GM12878 (cell line): ENCODE data around the gene OGFRL1. TPM values are rescaled to one million over a fixed set of nuclear protein-coding genes. Genes with fewer than 3 reads are reported as not detected.

Source experiments
- ATAC-seq: fragments of 200-7000 bp; cut with Tn5 transposase; 3 replicates; pipeline ENCODE4 v1.9.1; 2020; ENCODE audit warnings: mild to moderate bottlenecking, moderate library complexity
- BruUV-seq: library from RNA; stranded (reverse); fragments of 400-500 nt; replicated peaks from 2 replicates; lab custom pipeline; 2021; lab: Mats Ljungman, UMichigan
- CTCF ChIA-PET: fragments of 300-600 bp; sonication (Branson Sonifier 250); formaldehyde crosslinking; extraction: SDS; loops from one replicate; lab custom pipeline; 2021; ENCODE audit warnings: inconsistent platforms; lab: Yijun Ruan, JAX
- POLR2A ChIA-PET: fragments of 350-600 bp; formaldehyde crosslinking; extraction: SDS; loops from one replicate; lab custom pipeline; 2021; ENCODE audit warnings: inconsistent platforms; lab: Charles Lee
- RAD21 ChIA-PET: fragments of 300-600 bp; sonication (Branson Sonifier 250); formaldehyde crosslinking; loops from one replicate; lab custom pipeline; 2023; ENCODE audit warnings: antibody characterized with exemption; ENCODE audit not compliant: unreplicated experiment; lab: Charles Lee
- SMC1A ChIA-PET: fragments of 300-600 bp; sonication (Branson Sonifier 250); formaldehyde crosslinking; loops from one replicate; lab custom pipeline; 2023; ENCODE audit not compliant: unreplicated experiment, uncharacterized antibody; lab: Charles Lee
- DNase-seq: peaks from one replicate; pipeline ENCODE4 v3.0.0-alpha.2; 2011; ENCODE audit warnings: low read depth, low spot score
- FAIRE-seq: peaks from 3 replicates; lab custom pipeline; 2011; peaks lifted over from hg19 to GRCh38; lab: Jason Lieb, UNC
- H2AFZ ChIP-seq: 2 replicates; pipeline ENCODE4 v1.6.0; 2011; ENCODE audit warnings: low read depth, low read length, control low read depth; ENCODE audit not compliant: control insufficient read depth
- H3K27ac ChIP-seq: 2 replicates; pipeline ENCODE4 v1.5.1; 2011; ENCODE audit warnings: control low read depth; ENCODE audit not compliant: control insufficient read depth, insufficient read depth
- H3K27me3 ChIP-seq, 2 experiments: replicated peaks in 1 of 2; 2 replicates each; pipeline versions ENCODE4 v1.6.0 to v1.6.1; 2011; ENCODE audit warnings: low read length in 1 of 2; ENCODE audit not compliant: control insufficient read depth in 2 of 2, insufficient read depth in 2 of 2
- H3K36me3 ChIP-seq, 2 experiments: 2 replicates each; pipeline ENCODE4 v1.5.1; 2011; ENCODE audit warnings: low read length in 1 of 2; ENCODE audit not compliant: control insufficient read depth in 2 of 2, insufficient read depth in 2 of 2
- H3K4me1 ChIP-seq: 2 replicates; pipeline ENCODE4 v1.6.1; 2011; ENCODE audit warnings: mild to moderate bottlenecking, low read length, moderate library complexity, mixed read lengths; ENCODE audit not compliant: control insufficient read depth, insufficient read depth
- H3K4me2 ChIP-seq: 2 replicates; pipeline ENCODE4 v1.6.0; 2011; ENCODE audit warnings: control low read depth; ENCODE audit not compliant: control insufficient read depth, insufficient read depth
- H3K4me3 ChIP-seq: fragments of 200-600 bp; sonication (generic); 2 replicates; pipeline ENCODE4 v1.5.1; 2016
- H3K79me2 ChIP-seq: 2 replicates; pipeline ENCODE4 v1.6.0; 2011; ENCODE audit warnings: low read length; ENCODE audit not compliant: control insufficient read depth, insufficient read depth
- H3K9ac ChIP-seq: 2 replicates; pipeline ENCODE4 v1.8.0; 2011; ENCODE audit warnings: low read length, control low read depth, mixed read lengths; ENCODE audit not compliant: control insufficient read depth, insufficient read depth
- H3K9me3 ChIP-seq: replicated peaks from 3 replicates; pipeline ENCODE4 v1.5.1; 2011; ENCODE audit warnings: mild to moderate bottlenecking, low read length; ENCODE audit not compliant: control insufficient read depth, insufficient read depth
- H4K20me1 ChIP-seq: 2 replicates; pipeline ENCODE4 v1.6.0; 2011; ENCODE audit not compliant: control insufficient read depth, insufficient read depth
- DPF2 ChIP-seq: fragments of 450-650 bp; IDR thresholded peaks from 2 replicates; pipeline ENCODE4 v1.6.1; 2017; ENCODE audit warnings: mild to moderate bottlenecking
- EED ChIP-seq: sonication (generic); IDR thresholded peaks from 2 replicates; pipeline ENCODE4 v1.6.1; 2016; ENCODE audit warnings: antibody characterized with exemption, low read depth
- NFYB ChIP-seq: IDR thresholded peaks from 2 replicates; pipeline ENCODE4 v1.6.1; 2011; ENCODE audit warnings: low read depth, mild to moderate bottlenecking, low read length, improper control_type of control experiment, moderate library complexity; ENCODE audit not compliant: insufficient read depth
- POLR2A ChIP-seq: IDR thresholded peaks from 2 replicates; pipeline ENCODE4 v1.6.1; 2011; ENCODE audit warnings: low read depth, mild to moderate bottlenecking, low read length
- RAD21 ChIP-seq: IDR thresholded peaks from 2 replicates; pipeline ENCODE4 v1.6.1; 2011; ENCODE audit warnings: mild to moderate bottlenecking, low read depth, low read length, moderate library complexity; ENCODE audit not compliant: insufficient read depth
- SMC3 ChIP-seq: IDR thresholded peaks from 2 replicates; pipeline ENCODE4 v1.6.1; 2011; ENCODE audit warnings: low read length, improper control_type of control experiment, borderline replicate concordance
- SP1 ChIP-seq: IDR thresholded peaks from one replicate; pipeline ENCODE4 v1.6.1; 2011; ENCODE audit warnings: low read depth, low read length
- SPI1 ChIP-seq: IDR thresholded peaks from 2 replicates; pipeline ENCODE4 v1.6.1; 2011; ENCODE audit warnings: low read depth, mild to moderate bottlenecking, low read length, moderate library complexity, borderline replicate concordance; ENCODE audit not compliant: insufficient read depth
- ZNF24 ChIP-seq: fragments of 450-650 bp; IDR thresholded peaks from 2 replicates; pipeline ENCODE4 v1.6.1; 2017; ENCODE audit warnings: antibody characterized with exemption, mild to moderate bottlenecking
- WGBS: methylation state at CpG from one replicate; pipeline ENCODE4 v1.1.6; 2016; ENCODE audit warnings: low lambda C conversion rate; ENCODE audit not compliant: insufficient replicate concordance, insufficient coverage; ENCODE audit errors: missing lambda C conversion rate; 5-methylcytosine and 5-hydroxymethylcytosine counted together
- in situ Hi-C: fragments of 300-500 bp; cut with MboI; formaldehyde crosslinking; loops from 9 replicates; pipeline ENCODE4 v1.14.3; 2018; ENCODE audit warnings: mixed read lengths
- intact Hi-C: fragments of 100-400 bp; cut with micrococcal nuclease; formaldehyde crosslinking; loops from one replicate; pipeline ENCODE4 v1.14.2; 2022; ENCODE audit not compliant: unreplicated experiment
- polyA plus RNA-seq, 11 experiments: library from polyadenylated mRNA; depleted of rRNA in 4 of 11; unstranded in 6 of 11; stranded (reverse) in 5 of 11; fragments of >200 nt; fragmentation: Nextera tagmentation in 4 of 11; fragmentation: Illumina TruSeq in 1 of 11; extraction: Ambion mirVana in 4 of 11; extraction: Trizol in 1 of 11; gene quantifications; 1 replicate in 1 of 11; 2 replicates in 10 of 11; pipeline versions ENCODE4 v1.2.1 to v1.2.3, GENCODE V29; 2011 to 2016; ENCODE audit warnings: inconsistent platforms in 2 of 11, missing spikeins in 2 of 11, low read depth in 1 of 11
- total RNA-seq, 4 experiments: library from RNA; depleted of rRNA in 3 of 4; stranded (reverse); fragments of >200 nt in 3 of 4; fragmentation: Illumina TruSeq in 1 of 4; extraction: Trizol in 1 of 4; gene quantifications; 2 replicates each; pipeline versions ENCODE4 v1.2.1 to v1.2.3, GENCODE V29; 2013 to 2021
- TF ChIP-seq, protein P1 (sequence below), 3 experiments: IDR thresholded peaks in 2 of 3; conservative IDR thresholded peaks in 1 of 3; 2 replicates each; pipeline ENCODE4 v1.5.1; 2011; ENCODE audit warnings: low read depth in 3 of 3, low read length in 3 of 3, mild to moderate bottlenecking in 3 of 3, control low read depth in 2 of 3, moderate library complexity in 2 of 3, inconsistent platforms in 1 of 3, mixed read lengths in 1 of 3; ENCODE audit not compliant: control insufficient read depth in 2 of 3, insufficient read depth in 1 of 3; ENCODE audit errors: extremely low read depth in 1 of 3
- TF ChIP-seq, protein P2 (sequence below): fragments of 450-650 bp; IDR thresholded peaks from 2 replicates; pipeline ENCODE4 v1.6.1; 2017; ENCODE audit warnings: mild to moderate bottlenecking, moderate library complexity

Gene OGFRL1
- total and polyA plus RNA-seq, 10 of the 15 experiments (the other 5 are each of a cell fraction or from before 2014, with no cell fraction given): 0.24 to 5.8 (median 2.3) TPM

DNA sequence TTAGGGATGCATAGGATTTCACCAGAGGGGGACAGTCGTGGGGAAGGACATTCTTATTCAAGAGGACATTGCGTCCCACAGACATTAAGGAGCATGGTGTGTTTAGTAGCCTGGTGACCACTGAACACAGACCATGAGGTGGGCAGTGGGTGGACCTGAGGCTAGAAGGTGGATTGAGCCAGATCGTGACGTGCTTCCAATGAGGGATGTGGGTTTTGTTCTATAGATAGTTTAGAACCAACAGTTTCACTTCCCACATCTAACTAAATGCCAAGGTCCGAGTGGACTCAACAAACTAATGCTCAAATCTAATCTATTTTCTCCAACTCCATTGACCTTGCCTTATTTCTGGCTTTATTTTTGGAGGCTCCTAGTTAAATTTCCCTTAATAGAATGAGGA, 58.5 kb downstream of the OGFRL1 start:
- Histone ChIP-seq H3K4me3 (no peak overlapping the region), H3K79me2 (no peaks in the 10 kb centered on the region), H3K4me2 (no peak overlapping the region), H4K20me1 (no peaks in the 10 kb centered on the region), H3K36me3 (no peaks in the 10 kb centered on the region), H3K9ac (no peak overlapping the region)
- POLR2A ChIA-PET: no interaction called here
- in situ Hi-C loops: no loop called here
- DNase-seq: no peak
- peak; percentile 69 for ATAC-seq
- CTCF ChIA-PET: interaction anchor here (1.0 kb wide), 1 partner anchor 156 kb away, joined by 3 read pairs; no protein-coding TSS in a partner anchor
- no peak for TF ChIP-seq SP1
- peak; percentile 70 for TF ChIP-seq SPI1
- no peak for TF ChIP-seq ZNF24
- TF ChIP-seq NFYB: peak; percentile 40
- peak; percentile 17; the same call in 1 of the 2 replicates for TF ChIP-seq EED
- 0 out of 2 replicates have a peak, but pooled peaks have one; percentile 27 for TF ChIP-seq DPF2
- TF ChIP-seq, all 136 proteins: peak for 4
- 14% methylated on average over 5 of the region's 5 CpGs for WGBS
- H3K4me1 ChIP-seq: no peaks in the 10 kb centered on the region
- H3K27ac ChIP-seq: no peak overlapping the region
- no peaks in the 10 kb centered on the region for H3K9me3 ChIP-seq
- ChIA-PET SMC1A (interaction anchor here (1.7 kb wide), 1 partner anchor 156 kb away, joined by 7 read pairs; no protein-coding TSS in a partner anchor), RAD21 (no interaction called here)
- intact Hi-C loops: loop anchor here (2.0 kb wide), 1 partner anchor 58 kb away; the partner anchor contains the start of gene OGFRL1
- BruUV-seq: no TSS peak
- no peak for FAIRE-seq
- no peaks in the 10 kb centered on the region for H3K27me3 ChIP-seq
- no peak overlapping the region for H2AFZ ChIP-seq

DNA sequence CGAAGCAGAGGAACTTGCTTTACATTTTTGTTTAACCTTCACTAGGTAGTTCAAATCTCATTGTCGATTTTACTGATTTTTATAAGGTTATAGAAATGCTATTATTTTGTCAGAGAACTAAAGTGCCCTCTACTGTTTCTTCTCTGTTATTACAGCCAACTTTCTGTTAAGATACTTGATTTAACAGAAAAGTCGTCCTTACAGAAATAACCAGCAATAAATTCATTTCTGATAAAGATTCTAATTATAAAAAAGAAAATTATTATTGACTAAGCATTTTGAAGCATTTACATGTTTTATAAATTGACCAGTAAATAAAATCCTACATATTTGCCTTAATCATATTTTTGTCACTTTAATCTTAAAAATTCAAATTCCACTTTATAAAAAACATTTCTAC, 60.8 kb downstream of the OGFRL1 start:
- Histone ChIP-seq H3K79me2 (no peaks in the 10 kb centered on the region), H3K27me3 (no peaks in the 10 kb centered on the region), H3K27ac (no peak overlapping the region), H3K4me3 (no peak overlapping the region), H4K20me1 (no peaks in the 10 kb centered on the region), H3K9me3 (no peaks in the 10 kb centered on the region), H3K4me2 (no peak overlapping the region), H2AFZ (no peak overlapping the region), H3K4me1 (no peaks in the 10 kb centered on the region), H3K9ac (no peak overlapping the region), H3K36me3 (no peaks in the 10 kb centered on the region)
- RAD21 ChIA-PET: interaction anchor here (1.2 kb wide), 1 partner anchor 62 kb away, joined by 3 read pairs; no protein-coding TSS in a partner anchor
- DNase-seq (no peak), FAIRE-seq (no peak), ATAC-seq (peak; percentile 34; the same call in 1 of the 3 replicates)
- in situ Hi-C loops: no loop called here
- TF ChIP-seq RAD21 (peak; percentile 55), EED (no peak), POLR2A (no peak), SMC3 (peak; percentile 73)
- TF ChIP-seq, protein P1, sequence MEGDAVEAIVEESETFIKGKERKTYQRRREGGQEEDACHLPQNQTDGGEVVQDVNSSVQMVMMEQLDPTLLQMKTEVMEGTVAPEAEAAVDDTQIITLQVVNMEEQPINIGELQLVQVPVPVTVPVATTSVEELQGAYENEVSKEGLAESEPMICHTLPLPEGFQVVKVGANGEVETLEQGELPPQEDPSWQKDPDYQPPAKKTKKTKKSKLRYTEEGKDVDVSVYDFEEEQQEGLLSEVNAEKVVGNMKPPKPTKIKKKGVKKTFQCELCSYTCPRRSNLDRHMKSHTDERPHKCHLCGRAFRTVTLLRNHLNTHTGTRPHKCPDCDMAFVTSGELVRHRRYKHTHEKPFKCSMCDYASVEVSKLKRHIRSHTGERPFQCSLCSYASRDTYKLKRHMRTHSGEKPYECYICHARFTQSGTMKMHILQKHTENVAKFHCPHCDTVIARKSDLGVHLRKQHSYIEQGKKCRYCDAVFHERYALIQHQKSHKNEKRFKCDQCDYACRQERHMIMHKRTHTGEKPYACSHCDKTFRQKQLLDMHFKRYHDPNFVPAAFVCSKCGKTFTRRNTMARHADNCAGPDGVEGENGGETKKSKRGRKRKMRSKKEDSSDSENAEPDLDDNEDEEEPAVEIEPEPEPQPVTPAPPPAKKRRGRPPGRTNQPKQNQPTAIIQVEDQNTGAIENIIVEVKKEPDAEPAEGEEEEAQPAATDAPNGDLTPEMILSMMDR (IDR thresholded peaks at IDR 0.05 in 2 of 3, conservative IDR thresholded peaks at IDR 0.05 in 1 of 3; ENCODE audit: control insufficient read depth in 2 of 3, extremely low read depth in 1 of 3, insufficient read depth in 1 of 3, low read depth in 3 of 3, low read length in 3 of 3): peak; percentile 46 to 57 (median 50); a peak in 4 of 6 replicates
- TF ChIP-seq, protein P2, sequence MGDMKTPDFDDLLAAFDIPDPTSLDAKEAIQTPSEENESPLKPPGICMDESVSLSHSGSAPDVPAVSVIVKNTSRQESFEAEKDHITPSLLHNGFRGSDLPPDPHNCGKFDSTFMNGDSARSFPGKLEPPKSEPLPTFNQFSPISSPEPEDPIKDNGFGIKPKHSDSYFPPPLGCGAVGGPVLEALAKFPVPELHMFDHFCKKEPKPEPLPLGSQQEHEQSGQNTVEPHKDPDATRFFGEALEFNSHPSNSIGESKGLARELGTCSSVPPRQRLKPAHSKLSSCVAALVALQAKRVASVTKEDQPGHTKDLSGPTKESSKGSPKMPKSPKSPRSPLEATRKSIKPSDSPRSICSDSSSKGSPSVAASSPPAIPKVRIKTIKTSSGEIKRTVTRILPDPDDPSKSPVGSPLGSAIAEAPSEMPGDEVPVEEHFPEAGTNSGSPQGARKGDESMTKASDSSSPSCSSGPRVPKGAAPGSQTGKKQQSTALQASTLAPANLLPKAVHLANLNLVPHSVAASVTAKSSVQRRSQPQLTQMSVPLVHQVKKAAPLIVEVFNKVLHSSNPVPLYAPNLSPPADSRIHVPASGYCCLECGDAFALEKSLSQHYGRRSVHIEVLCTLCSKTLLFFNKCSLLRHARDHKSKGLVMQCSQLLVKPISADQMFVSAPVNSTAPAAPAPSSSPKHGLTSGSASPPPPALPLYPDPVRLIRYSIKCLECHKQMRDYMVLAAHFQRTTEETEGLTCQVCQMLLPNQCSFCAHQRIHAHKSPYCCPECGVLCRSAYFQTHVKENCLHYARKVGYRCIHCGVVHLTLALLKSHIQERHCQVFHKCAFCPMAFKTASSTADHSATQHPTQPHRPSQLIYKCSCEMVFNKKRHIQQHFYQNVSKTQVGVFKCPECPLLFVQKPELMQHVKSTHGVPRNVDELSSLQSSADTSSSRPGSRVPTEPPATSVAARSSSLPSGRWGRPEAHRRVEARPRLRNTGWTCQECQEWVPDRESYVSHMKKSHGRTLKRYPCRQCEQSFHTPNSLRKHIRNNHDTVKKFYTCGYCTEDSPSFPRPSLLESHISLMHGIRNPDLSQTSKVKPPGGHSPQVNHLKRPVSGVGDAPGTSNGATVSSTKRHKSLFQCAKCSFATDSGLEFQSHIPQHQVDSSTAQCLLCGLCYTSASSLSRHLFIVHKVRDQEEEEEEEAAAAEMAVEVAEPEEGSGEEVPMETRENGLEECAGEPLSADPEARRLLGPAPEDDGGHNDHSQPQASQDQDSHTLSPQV: 0 out of 2 replicates have a peak, but pooled peaks have one; percentile 14
- SMC1A ChIA-PET: interaction anchor here (1.6 to 2.8 kb wide), 3 partner anchors 14 to 156 kb away, joined by 3 to 15 read pairs (median 4); no protein-coding TSS in a partner anchor
- intact Hi-C loops: loop anchor here (1.0 kb wide), 1 partner anchor 158 kb away; no protein-coding TSS in a partner anchor
- WGBS: 1% methylated on average over 3 of the region's 3 CpGs
- BruUV-seq: no TSS peak
- CTCF ChIA-PET: interaction anchor here (2.9 kb wide), 2 partner anchors 159 to 163 kb away, joined by 11 to 25 read pairs; no protein-coding TSS in a partner anchor
- POLR2A ChIA-PET: no interaction called here
